ENCODE data around the gene PSPC1.

PSPC1 gene

DNA sequence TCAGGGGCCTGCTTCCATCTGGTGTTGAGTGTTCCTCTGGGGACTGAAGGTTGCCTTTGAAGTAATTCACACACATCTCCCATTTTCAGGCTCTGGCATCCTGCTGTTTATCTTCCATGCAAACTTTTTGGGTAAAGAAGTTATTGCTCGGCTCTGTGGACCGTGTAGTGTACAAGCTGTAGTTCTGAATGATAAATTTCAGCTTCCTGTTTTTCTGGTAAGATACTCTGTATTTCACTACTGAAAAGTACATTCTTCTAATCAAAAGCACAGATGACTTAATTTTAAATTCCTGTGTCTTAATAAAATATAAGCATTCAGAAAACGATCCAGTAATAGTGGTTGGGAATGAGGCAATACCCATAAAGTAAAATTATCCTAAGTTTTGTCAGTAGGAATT is 112.6 kb downstream of the PSPC1 start:
- no peak for FAIRE-seq

DNA sequence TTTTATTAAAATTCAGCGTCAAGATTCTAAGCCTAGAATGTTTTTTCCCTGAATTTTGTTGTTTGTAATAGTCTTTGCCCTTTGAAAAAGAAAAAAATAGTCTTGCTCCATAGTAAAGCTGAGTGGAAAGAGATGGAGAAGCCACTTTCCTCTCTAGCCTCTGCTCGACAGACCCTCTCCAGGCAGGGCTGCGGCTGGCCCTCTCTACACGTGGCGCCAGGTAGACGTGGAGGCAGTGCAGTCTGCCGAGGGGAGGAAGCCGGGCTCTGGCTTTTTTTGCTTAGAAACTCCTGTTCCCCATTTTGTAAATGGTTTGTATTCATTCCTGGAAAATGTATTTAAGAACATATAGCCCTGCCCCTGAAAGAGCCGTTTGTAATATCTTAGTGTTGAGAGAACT is 114.0 kb downstream of the PSPC1 start:
- FAIRE-seq: no peak

DNA sequence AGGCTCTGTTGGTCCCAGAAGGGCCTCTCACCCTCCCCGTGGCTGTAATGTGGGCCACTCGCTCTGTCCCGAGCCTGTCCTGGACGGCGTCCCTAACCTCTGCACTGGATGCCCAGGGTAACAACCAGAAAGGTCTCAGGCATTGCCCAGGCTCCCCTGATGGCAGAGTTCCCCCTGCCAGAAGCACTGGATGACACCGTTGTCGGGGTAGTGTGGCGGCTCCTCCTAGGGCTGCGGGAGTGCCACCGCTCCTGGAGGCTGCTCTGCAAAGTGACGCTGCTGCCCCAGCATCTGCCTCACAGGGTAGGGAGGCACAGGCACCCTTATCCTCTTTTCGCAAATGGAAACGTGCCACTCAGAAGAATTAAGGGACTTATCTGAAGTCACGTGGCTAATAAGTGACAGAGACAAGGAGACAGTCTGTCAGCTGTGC is 117.3 kb downstream of the PSPC1 start:
- FAIRE-seq: no peak

DNA sequence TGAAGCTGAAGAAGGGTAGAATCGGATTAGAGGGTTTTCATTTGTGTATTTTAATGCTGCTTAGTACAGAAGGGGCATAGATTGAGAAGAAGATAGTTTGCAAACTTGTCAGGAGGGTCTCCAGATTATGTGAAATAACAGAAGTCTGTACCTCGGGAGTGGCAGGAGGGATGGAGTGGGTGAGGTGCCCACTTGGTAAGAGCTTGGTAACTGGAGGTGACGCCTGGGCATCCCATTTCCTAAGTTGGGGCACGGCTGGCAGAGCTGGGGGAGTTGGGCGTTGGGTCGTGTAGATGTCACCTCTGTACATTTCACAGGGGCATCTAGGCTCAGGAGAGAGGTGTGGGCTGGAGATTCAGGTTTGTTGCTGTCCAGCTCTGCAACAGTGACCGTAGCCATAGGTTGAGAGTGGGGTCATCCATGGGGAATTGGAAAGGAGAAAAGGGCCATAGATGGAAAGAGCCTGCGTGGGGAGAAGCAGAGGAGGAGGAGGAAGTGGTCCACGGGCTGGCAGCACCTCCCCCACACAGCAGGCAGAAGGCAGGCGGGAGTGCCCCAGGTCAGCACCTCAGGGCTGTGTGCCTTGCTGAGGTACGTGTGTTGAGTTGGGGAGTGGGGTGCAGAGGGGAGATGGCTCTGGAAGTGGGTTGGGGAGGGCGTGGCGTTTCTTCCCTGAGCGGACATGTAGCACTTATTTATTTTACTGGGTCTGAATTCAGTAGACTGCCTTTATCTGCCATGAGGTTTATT is 118.1 kb downstream of the PSPC1 start:
- no peak for FAIRE-seq

DNA sequence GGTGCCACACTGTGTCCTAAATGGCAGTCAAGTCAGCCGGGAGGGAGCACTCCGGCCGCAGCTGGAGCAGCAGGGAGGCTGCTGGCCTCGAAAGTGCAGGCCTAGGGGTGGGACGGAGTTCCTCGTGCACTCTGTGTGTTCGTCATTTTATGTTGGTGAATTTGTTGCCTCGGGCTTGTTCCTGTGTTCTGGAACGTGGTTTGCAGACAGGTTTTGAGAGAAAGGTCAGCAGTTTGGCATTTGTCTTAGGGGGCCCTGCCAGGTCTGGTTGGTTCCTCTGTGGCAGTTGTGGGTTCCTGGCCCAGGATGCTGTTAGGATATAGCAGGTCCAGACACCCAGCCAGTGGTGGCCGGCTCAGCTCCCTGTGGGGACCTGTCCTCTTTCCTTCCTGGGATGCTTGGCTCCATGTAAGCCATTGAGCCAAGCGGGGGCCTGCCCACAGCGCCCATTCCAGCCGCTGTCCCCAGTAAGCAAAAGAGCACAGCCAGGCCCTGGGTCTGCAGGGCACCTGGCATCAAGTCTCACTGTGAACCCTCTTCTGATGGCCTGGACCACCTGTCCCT is 119.2 kb downstream of the PSPC1 start:
- no peak for FAIRE-seq

DNA sequence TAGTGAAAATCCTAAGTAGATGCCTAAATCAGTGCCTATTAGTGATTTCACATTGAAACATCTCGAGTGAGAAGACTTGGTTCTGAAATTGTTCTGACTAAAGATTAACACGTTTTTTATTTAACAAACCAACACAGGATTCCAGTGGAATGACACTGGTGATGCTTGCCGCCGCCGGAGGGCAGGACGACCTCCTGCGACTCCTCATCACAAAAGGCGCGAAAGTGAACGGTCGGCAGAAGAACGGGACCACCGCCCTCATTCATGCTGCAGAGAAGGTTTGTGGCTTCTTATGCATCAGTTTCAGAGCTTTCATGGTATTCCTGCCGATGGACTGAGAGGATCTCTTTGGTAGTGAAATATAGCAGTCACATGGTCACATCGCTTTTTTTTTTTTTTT is 121.2 kb downstream of the PSPC1 start:
- FAIRE-seq: no peak

DNA sequence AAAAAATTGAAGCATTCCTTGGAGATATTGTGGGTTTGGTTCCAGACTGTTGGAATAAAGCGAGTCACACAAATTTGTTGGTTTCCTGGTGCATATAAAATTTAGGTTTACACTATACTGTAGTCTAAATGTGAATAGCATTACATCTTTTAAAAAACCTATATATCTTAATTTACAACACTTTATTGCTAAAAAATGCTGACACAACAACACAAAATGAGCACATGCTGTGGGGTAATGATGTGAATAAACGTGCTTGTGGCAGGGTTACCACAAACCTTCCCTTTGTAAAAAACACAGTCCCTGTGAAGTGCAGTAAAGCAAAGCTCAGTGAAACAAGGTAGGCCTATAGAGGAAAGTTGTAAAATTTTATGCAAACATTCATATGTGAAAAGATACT is 121.6 kb downstream of the PSPC1 start:
- no peak for FAIRE-seq

DNA sequence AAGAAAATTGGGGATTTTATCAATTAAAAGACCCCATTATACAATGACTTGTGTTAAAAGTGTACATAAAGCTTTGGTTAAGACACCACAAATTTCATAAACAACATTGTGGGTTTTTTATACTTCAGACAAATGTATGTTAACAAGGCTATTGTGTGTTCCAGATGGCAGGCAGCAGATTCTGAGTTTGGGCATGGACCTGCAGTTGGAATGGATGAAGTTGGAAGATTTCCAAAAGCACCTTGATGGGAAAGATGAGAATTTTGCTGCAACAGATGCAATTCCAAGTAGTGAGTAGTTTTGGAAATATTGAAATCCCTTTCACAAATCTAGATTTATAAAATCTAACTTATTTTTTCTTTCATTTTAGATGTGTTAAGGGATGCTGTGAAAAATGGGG is 123.9 kb downstream of the PSPC1 start:
- FAIRE-seq: no peak

DNA sequence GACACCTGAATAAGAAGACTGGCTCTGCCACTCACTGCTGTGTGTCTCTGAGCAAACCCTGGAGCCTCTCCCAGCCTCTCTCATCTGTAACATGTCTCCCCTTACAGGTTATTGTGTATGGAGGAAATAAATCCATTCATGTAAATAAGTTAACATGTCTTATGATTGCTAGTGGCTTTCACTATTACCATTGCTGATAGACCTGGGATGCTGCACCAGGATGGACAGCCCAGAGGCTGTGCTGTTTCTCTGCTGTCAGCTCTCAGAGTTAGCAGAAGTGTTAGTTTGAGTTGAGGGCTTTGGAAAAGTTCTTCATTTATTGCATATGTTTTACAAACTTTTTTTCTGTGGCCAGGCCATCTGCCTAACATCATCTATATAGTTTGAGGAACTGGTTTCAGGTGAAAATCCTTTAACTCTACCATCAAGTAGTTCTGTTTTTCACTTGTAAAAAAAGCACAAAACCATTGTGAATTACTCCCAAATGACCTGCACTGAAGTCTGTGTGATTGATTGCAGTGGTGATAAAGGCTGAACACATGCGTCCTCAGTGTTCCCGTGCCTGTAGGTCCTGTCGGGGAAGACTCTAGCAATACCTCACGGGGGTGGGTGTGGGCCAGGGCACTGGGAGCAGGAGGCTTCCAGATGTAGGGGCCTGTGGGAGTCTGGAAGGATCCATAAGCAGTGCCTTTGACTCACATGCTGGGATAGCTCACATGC is 124.7 kb downstream of the PSPC1 start:
- FAIRE-seq: no peak

Data from endometrium (tissue), 2 donors.